HFF-Myc (cell line): ENCODE measurements around the gene PIEZO1.

Experiments
- DNase-seq: peaks from one replicate; pipeline ENCODE4 v3.0.0-alpha.2; 2011; ENCODE audit warnings: low read depth; ENCODE audit errors: extremely low read depth
- H3K4me3 ChIP-seq: replicated peaks from 2 replicates; pipeline ENCODE4 v1.5.1; 2011; ENCODE audit warnings: low read depth, mild to moderate bottlenecking, control low read depth, low read length
- CTCF ChIP-seq: IDR thresholded peaks from 2 replicates; pipeline ENCODE4 v1.5.1; 2012; ENCODE audit warnings: mild to moderate bottlenecking, low read depth, low read length, control low read depth; ENCODE audit errors: missing control alignments

The PIEZO1 gene

GRCh38 chr16:88706229-88706964 is 78.6 kb downstream of the PIEZO1 start, which contains the start of the genes CTU2 and RNF166:
TSS of gene CTU2 (plus strand) at chr16:88706503. CDS start at chr16:88706531, 28 bp downstream.
TSS of gene RNF166 (minus strand) at chr16:88706408. CDS start at chr16:88706325, 83 bp downstream.
- H3K4me3 ChIP-seq: peak within 1 kb of the TSS; percentile 98
- TF ChIP-seq CTCF: no peak
- DNase-seq: peak; percentile 43

GRCh38 chr16:88705801-88706228 is 79.2 kb downstream of the PIEZO1 start:
- DNase-seq: no peak
- peak overlapping the region; percentile 98 for H3K4me3 ChIP-seq
- no peak for TF ChIP-seq CTCF

- no peak for DNase-seq
- H3K4me3 ChIP-seq: peak overlapping the region; percentile 98
These were observed 79.8 kb downstream of the PIEZO1 start for GRCh38 chr16:88705076-88705684.

GRCh38 chr16:88703486-88704309 is 81.3 kb downstream of the PIEZO1 start:
- no peak overlapping the region for H3K4me3 ChIP-seq
- no peak for TF ChIP-seq CTCF
- DNase-seq: no peak

More at GRCh38 chr16:88705076-88705684, 79.8 kb downstream of the PIEZO1 start:
- TF ChIP-seq CTCF: no peak

GRCh38 chr16:88702371-88703210 is 82.4 kb downstream of the PIEZO1 start:
- no peak overlapping the region for H3K4me3 ChIP-seq
- TF ChIP-seq CTCF: no peak
- DNase-seq: no peak

GRCh38 chr16:88701581-88702370 is 83.2 kb downstream of the PIEZO1 start:
- no peak for TF ChIP-seq CTCF
- no peak overlapping the region for H3K4me3 ChIP-seq
- no peak for DNase-seq
